Muscle of leg (tissue), 11 donors: Measurements from ENCODE around the gene TNNT1. TPM values are rescaled to one million over a fixed set of nuclear protein-coding genes. Genes with fewer than 3 reads are reported as not detected.
"Not testable (repeated sequence)": the region's sequence is repeated elsewhere in the genome, so short reads cannot be mapped to it uniquely, and the experiment has no call there.

Source experiments
- DNase-seq: peaks from one replicate; pipeline ENCODE4 v3.0.0; 2013
- H3K27ac ChIP-seq: one replicate; pipeline ENCODE4 v1.5.1; 2013; ENCODE audit warnings: mild to moderate bottlenecking, low read length, control low read depth
- H3K27me3 ChIP-seq: one replicate; pipeline ENCODE4 v1.6.1; 2013; ENCODE audit warnings: low read length; ENCODE audit not compliant: control insufficient read depth, insufficient read depth
- H3K36me3 ChIP-seq: one replicate; pipeline ENCODE4 v1.6.1; 2013; ENCODE audit warnings: low read length; ENCODE audit not compliant: control insufficient read depth, insufficient read depth
- H3K4me1 ChIP-seq: one replicate; pipeline ENCODE4 v1.6.1; 2013; ENCODE audit warnings: low read length; ENCODE audit not compliant: control insufficient read depth, insufficient read depth
- H3K4me3 ChIP-seq: one replicate; pipeline ENCODE4 v1.5.1; 2013; ENCODE audit warnings: low read length, control low read depth
- H3K9me3 ChIP-seq: replicated peaks from 2 replicates; pipeline ENCODE4 v1.6.1; 2013; ENCODE audit warnings: low read depth, low read length; ENCODE audit not compliant: control insufficient read depth
- WGBS: methylation state at CpG from one replicate; pipeline ENCODE4 v1.1.5; 2013; ENCODE audit warnings: missing lambda C conversion rate; ENCODE audit not compliant: insufficient coverage; 5-methylcytosine and 5-hydroxymethylcytosine counted together
- polyA plus RNA-seq, 8 donors: library from polyadenylated mRNA; unstranded; fragments of 120-200 nt; gene quantifications; one replicate each; pipeline versions ENCODE4 v1.2.1 to v1.2.3, GENCODE V29; 2013; ENCODE audit warnings: inconsistent platforms in 1 of 8, low replicate concordance in 1 of 8; ENCODE audit not compliant: insufficient read length in 8 of 8, insufficient read depth in 1 of 8
- total RNA-seq: library from RNA; stranded (reverse); fragments of 120-200 nt; gene quantifications from one replicate; pipeline ENCODE4 v1.2.4, GENCODE V29; 2013

Gene TNNT1
- total and polyA plus RNA-seq, 9 donors = 387 to 1,171 (median 597) TPM

GRCh38 chr19:55111238-55111831 is 37.7 kb downstream of the TNNT1 start:
- DNase-seq = no peak
- H3K4me1 ChIP-seq = peaks cover 47% of the 10 kb centered on the region
- WGBS = 62% methylated on average over 15 of the region's 21 CpGs
- no peaks in the 10 kb centered on the region for H3K27me3 ChIP-seq
- no peaks in the 10 kb centered on the region for H3K9me3 ChIP-seq
- H3K36me3 ChIP-seq = peaks cover 46% of the 10 kb centered on the region
- H3K4me3 ChIP-seq = no peak overlapping the region
- peak overlapping the region; percentile 79 for H3K27ac ChIP-seq

GRCh38 chr19:55109527-55110291 is 39.3 kb downstream of the TNNT1 start:
- Histone ChIP-seq H3K4me1 (peaks cover 33% of the 10 kb centered on the region), H3K4me3 (no peak overlapping the region), H3K36me3 (peaks cover 55% of the 10 kb centered on the region), H3K27ac (no peak overlapping the region), H3K9me3 (no peaks in the 10 kb centered on the region), H3K27me3 (no peaks in the 10 kb centered on the region)
- DNase-seq = no peak
- 88% methylated on average over 19 of the region's 20 CpGs for WGBS

DNA sequence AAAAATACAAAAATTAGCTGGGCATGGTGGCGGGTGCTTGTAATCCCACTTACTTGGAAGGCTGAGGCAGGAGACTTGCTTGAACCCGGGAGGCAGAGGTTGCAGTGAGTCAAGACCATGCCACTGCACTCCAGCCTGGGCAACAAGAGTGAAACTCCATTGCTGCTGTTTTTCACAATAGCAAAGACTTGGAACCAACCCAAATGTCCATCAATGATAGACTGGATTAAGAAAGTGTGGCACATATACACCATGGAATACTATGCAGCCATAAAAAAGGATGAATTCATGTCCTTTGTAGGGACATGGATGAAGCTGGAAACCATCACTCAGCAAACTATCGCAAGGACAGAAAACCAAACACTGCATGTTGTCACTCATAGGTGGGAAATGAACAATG is 41.8 kb downstream of the TNNT1 start:
- H3K36me3 ChIP-seq = peaks cover 63% of the 10 kb centered on the region
- not testable (repeated sequence) for H3K4me1 ChIP-seq, H3K27me3 ChIP-seq, H3K9me3 ChIP-seq, H3K4me3 ChIP-seq, DNase-seq, H3K27ac ChIP-seq
- WGBS = 100% methylated on average over 2 of the region's 3 CpGs

DNA sequence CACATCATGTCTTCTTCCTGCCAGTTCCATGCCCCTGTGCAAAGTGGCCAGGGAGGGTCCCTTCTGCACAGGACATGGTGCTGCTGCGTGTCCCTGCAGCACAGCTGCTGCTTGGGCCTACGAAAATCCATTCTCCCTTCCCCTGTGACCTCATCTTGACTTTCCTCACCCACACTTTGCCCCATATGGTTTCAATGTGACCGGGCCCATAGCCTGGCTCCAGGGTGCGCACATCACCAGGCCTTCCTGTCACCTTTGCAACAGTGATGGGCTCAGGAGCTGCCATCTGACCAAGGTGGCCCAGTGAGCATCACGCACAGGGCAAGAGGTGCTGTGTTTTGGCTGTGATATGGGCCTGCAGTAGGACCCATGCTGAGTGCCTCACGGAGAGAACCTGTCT is 42.4 kb downstream of the TNNT1 start:
- Histone ChIP-seq H3K4me1 (peaks cover 3% of the 10 kb centered on the region), H3K9me3 (peaks cover 6% of the 10 kb centered on the region), H3K27me3 (no peaks in the 10 kb centered on the region), H3K36me3 (peaks cover 64% of the 10 kb centered on the region), H3K27ac (no peak overlapping the region), H3K4me3 (no peak overlapping the region)
- 90% methylated on average over 4 of the region's 6 CpGs for whole genome bisulfite sequencing
- DNase-seq = no peak

DNA sequence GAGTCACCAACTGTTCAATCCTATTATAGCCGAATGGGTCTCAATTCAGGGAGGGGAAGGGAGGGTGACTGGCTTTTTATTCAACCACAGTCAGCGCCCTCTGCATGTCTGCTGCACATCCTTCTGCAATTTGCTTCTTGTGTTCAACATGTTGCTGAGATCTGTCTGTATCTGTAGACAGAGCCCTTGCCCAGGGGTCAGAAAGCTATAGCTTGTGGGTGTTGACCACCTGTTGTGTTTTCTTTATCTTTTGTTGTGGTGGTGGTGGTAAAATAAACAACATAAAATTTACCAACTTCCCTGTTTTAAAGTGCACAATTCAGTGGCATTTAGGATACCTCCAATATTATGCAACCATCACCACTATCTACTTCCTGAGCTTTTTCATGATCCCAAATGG is 43.8 kb downstream of the TNNT1 start:
- H3K27ac ChIP-seq = no peak overlapping the region
- no peak overlapping the region for H3K4me3 ChIP-seq
- DNase-seq = no peak
- H3K4me1 ChIP-seq = peaks cover 1% of the 10 kb centered on the region
- WGBS = 100% methylated on average over 1 of the region's 2 CpGs
- H3K9me3 ChIP-seq = peaks cover 6% of the 10 kb centered on the region
- H3K36me3 ChIP-seq = peaks cover 67% of the 10 kb centered on the region
- H3K27me3 ChIP-seq = no peaks in the 10 kb centered on the region

- H3K9me3 ChIP-seq = peaks cover 6% of the 10 kb centered on the region
- no peak overlapping the region for H3K27ac ChIP-seq
- H3K4me1 ChIP-seq = peaks cover 7% of the 10 kb centered on the region
- no peak overlapping the region for H3K4me3 ChIP-seq
- WGBS = 97% methylated on average over 7 of the region's 9 CpGs
- peaks cover 64% of the 10 kb centered on the region for H3K36me3 ChIP-seq
- H3K27me3 ChIP-seq = no peaks in the 10 kb centered on the region
- DNase-seq = no peak
Measured at GRCh38 chr19:55103190-55103589, 45.8 kb downstream of the TNNT1 start.

- H3K4me1 ChIP-seq = peaks cover 7% of the 10 kb centered on the region
- no peak overlapping the region for H3K27ac ChIP-seq
- peaks cover 61% of the 10 kb centered on the region for H3K36me3 ChIP-seq
- H3K27me3 ChIP-seq = no peaks in the 10 kb centered on the region
- H3K9me3 ChIP-seq = peaks cover 6% of the 10 kb centered on the region
- H3K4me3 ChIP-seq = no peak overlapping the region
- 92% methylated on average over 6 of the region's 10 CpGs for WGBS
- DNase-seq = no peak
Measured at GRCh38 chr19:55101261-55101660, 47.7 kb downstream of the TNNT1 start.

DNA sequence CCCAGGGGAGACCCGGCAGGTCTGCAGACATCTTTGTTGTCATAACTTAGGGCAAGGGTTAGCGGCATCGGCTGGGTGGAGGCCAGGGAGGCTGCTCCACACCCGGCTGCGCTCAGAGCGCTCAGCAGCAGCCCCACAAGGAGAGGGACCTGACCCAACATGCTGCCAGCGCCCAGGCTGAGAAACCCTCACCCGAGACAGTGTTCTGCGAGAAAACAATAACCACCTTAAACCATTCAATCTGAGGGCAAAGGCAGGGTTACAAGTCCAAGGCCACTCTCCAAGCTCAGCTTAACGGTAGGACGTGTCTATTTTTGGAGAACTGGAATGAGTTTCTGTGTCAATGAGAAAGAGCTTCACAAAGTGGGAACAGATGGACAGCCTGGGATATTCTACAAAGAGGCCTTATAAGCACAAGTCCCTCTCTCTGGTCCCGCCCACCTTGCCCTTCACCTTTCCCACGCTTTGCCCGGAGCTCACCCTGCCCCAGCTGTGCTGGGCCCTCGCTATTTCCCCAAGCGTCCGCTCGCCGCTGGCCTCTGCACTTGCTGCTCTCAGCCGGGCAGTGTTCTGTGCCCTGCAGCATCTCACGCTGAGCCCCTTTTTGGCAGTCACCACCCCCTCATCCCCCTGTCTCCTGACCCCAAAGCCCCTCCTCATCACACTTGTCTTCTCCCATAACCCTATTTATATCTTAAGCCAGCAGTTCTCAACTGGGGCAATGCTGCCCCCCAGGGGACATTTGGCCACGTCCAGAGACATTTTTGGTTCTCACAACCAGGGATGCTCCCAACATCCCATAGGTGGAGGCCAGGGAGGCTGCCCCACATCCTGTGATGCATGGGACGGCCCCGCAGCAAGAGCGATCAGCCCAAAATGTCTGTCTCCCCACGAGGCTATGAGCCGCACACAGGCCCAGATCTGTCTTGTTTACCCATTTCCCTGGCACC is 49.2 kb downstream of the TNNT1 start:
- peaks cover 60% of the 10 kb centered on the region for H3K36me3 ChIP-seq
- peaks cover 7% of the 10 kb centered on the region for H3K4me1 ChIP-seq
- peak overlapping the region; percentile 7 for H3K27ac ChIP-seq
- H3K4me3 ChIP-seq = no peak overlapping the region
- peaks cover 6% of the 10 kb centered on the region for H3K9me3 ChIP-seq
- DNase-seq = peak; percentile 29
- no peaks in the 10 kb centered on the region for H3K27me3 ChIP-seq
- WGBS = 79% methylated on average over 22 of the region's 27 CpGs

- Histone ChIP-seq H3K36me3 (peaks cover 64% of the 10 kb centered on the region), H3K27me3 (no peaks in the 10 kb centered on the region), H3K4me3 (no peak overlapping the region), H3K27ac (peak overlapping the region; percentile 7), H3K4me1 (peaks cover 7% of the 10 kb centered on the region), H3K9me3 (peaks cover 6% of the 10 kb centered on the region)
- DNase-seq = no peak
- WGBS = 84% methylated on average over 26 of the region's 27 CpGs
Measured at GRCh38 chr19:55098716-55099556, 50.1 kb downstream of the TNNT1 start.
